HG03064 (cell line): ENCODE measurements around the gene RUSC1.
"Not testable (repeated sequence)": the region's sequence is repeated elsewhere in the genome, so short reads cannot be mapped to it uniquely, and the experiment has no call there.

ENCODE experiments used
- ATAC-seq: cut with Tn5 transposase; IDR thresholded peaks from one replicate; pipeline ENCODE4 v1.9.1; 2021; ENCODE audit warnings: low read depth; ENCODE audit not compliant: unreplicated experiment

Gene RUSC1

GRCh38 chr1:155321639-155322503, 1.2 kb downstream of the RUSC1 start:
- ATAC-seq, result no peak

DNA sequence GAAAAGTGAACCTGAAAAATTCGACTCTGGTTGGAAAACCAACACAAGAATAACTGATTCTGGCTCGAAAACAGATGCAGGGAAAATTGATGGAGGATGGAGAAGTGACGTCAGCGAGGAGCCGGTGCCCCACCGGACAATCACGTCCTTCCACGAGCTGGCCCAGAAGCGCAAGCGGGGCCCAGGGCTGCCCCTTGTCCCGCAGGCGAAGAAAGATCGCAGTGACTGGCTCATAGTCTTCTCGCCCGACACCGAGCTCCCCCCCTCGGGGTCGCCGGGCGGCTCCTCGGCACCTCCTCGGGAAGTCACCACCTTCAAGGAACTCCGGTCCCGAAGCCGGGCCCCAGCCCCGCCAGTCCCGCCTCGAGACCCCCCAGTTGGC, 1.9 kb downstream of the RUSC1 start:
- no peak for ATAC-seq

DNA sequence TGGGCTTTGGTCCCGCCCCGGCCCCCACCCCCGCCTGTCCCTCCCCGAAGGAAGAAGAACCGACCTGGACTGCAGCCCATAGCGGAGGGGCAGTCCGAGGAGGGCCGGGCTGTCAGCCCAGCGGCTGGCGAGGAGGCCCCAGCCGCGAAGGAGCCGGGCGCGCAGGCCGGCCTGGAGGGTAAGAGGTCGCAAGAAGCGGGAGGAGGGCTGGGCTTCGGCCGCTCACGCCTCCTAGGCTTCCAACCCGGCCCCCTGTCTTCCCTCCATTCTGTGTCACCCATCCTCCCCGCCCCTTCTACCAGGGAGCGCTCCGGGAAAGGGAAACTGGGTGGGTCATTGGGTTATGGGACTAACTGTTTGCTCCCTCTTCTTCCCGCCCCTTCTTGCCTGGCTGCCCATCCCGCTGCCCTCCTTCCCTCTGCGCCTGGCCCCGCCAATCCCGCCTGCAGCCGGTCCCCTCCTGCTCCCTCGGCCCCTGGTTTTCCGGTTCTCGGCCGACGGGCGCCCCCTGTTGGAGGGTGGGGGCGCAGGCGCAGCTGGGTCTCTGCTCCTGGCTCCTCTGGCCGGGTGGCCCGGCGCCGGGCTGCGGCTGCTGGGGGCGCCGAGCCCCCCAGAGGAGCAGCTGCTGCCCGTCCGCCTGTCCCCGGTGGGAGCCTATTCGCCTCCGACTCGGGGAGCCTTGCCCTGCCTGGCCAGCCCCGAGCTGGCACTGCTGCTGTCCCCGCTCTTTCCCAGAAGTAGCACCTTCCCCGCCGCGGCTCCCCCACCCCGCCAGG, 2.4 kb downstream of the RUSC1 start:
- ATAC-seq, result no peak

- no peak for ATAC-seq
These were observed 3.0 kb downstream of the RUSC1 start for GRCh38 chr1:155323729-155324036.

DNA sequence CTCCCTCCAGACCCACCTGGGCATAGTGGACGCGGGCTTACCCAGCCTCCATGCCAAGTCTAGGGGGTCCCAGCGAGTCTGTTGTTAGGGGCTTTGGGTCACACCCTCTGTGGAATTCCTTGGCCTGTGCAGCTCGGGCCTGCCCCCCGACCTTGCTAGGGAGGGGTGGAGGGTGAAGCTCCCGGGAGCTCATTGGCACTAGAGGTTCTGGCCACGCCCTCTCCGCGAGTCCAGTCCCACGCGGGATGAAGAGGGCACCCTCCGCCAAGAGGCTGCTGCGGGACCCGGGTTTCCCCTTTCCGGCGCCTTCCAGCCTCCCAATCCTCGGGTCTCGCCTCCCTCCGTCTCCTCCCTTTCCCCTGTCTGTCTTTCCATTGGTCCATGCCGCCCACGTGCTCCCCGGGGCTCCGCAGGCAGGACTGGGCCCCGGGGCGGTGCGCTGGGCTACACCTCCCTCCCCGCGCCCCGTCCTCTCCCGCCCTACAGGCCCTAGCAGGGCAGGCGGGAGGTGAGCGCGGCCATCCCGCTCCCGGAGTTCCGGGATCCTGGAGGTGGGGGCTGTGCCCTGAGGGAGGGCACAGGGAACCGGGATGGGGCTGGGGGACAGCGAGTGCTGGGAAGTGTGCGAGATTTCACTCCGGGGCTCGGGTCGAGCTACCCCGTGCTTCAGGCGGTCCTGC, 3.5 kb downstream of the RUSC1 start:
- ATAC-seq, result peak; percentile 54

DNA sequence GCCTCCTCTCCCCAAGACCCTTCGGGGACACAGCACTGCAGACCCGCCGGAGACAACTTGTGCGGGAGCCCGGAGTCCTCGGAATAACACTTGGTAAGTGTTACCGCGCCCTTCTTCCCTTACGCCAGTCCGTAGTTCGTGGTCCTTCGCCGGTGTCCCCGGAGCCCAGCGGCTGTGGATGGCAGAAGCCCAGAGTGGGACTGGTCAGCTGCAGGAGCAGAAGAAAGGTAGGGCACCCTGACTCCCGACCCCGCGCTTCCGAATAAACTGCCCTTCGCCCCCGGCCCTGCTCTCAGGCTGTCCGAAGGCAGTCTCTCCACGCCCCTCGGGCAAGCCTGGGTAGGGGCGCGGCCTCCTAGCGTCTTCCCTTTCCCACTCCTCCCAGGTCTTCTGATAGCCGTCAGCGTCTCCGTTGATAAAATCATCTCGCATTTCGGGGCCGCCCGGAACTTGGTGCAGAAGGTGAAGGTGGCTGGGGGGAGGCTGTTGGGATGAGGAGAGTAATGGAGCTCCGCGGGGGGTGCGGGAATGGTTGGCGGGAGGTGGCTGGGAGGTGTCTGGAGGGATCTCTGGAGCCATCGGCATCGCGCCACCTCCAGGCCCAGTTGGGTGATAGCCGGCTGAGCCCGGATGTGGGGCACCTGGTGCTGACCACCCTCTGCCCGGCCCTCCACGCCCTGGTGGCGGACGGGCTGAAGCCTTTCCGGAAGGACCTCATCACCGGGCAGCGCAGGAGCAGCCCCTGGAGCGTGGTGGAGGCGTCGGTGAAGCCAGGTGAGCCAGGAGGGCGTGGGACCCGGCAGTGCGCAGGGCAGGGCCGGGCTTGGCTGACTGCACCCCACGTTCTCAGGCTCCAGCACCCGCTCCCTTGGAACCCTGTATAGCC, 4.3 kb downstream of the RUSC1 start:
- ATAC-seq, result no peak

- no peak for ATAC-seq
These were observed 4.9 kb downstream of the RUSC1 start for GRCh38 chr1:155325603-155325893.

- ATAC-seq, result no peak
These were observed 5.4 kb downstream of the RUSC1 start for GRCh38 chr1:155326020-155326526.

- no peak for ATAC-seq
These were observed 5.9 kb downstream of the RUSC1 start for GRCh38 chr1:155326631-155327037.

- ATAC-seq, result no peak
These were observed 7.3 kb downstream of the RUSC1 start for GRCh38 chr1:155327981-155328380.

DNA sequence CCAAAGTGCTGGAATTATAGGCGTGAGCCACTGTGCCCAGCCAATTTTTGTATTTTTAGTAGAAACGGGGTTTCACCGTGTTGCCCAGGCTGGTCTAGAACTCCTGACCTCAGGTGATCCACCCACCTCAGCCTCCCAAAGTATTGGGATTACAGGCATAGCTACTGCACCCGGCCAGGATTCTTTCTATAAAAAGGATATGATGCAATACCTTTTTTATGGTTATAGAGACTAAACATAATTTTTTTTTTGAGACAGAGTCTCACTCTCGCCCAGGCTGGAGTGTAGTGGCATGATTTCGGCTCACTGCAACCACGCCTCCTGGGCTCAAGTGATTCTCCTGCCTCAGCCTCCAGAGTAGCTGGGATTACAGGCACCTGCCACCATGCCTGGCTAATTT, 8.2 kb downstream of the RUSC1 start:
- not testable (repeated sequence) for ATAC-seq

GRCh38 chr1:155329980-155330598, 9.4 kb downstream of the RUSC1 start:
- no peak for ATAC-seq

- ATAC-seq, result no peak
These were observed 14.3 kb downstream of the RUSC1 start for GRCh38 chr1:155334962-155335361.

- no peak for ATAC-seq
These were observed 18.9 kb downstream of the RUSC1 start for GRCh38 chr1:155339515-155340097.

GRCh38 chr1:155342842-155343241, 22.1 kb downstream of the RUSC1 start:
- no peak for ATAC-seq

DNA sequence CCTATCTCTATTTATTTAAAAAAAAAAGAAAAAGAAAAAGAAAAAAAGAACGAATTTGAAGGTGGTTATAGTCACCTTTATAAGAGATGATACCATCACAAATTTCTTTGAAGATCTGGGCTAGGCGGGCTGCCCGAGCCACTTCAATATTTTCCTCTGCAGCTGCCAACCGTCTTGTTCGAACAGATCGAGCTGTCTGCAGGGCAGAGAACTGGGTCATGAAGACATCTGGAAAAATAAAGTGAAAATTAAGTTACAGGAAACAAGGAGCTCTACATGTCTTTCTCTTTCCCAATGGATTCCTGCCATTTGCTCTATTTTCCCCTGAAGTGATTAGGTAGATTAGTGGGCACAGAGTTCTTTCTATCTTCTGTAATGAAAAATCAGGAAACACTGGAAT, 31.9 kb downstream of the RUSC1 start:
- ATAC-seq, result no peak

DNA sequence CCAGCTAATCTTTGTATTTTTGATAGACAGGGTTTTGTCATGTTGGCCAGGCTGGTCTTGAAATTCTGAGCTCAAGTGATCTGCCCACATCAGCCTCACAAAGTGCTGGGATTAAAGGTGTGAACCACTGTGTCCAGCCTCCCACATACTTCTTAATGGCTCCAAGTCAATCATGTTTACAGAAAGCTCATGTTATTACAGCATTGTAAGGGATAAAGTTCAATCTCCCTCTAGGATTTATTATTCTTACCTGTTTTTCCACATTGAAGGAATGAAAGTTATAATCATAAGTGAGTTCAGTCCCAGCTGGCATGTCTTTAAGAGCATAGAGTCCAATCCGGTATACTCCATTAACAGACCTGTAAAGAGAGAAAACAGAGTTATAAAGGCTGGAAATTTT, 39.4 kb downstream of the RUSC1 start:
- ATAC-seq, result no peak

- ATAC-seq, result no peak
These were observed 58.5 kb downstream of the RUSC1 start for GRCh38 chr1:155379180-155379579.

GRCh38 chr1:155379631-155380090, 59.0 kb downstream of the RUSC1 start:
- ATAC-seq, result no peak
